MM.1S (cell line): ENCODE results near the gene THSD7B.

Experiments used
- EZH2 ChIP-seq: fragments of 300-600 bp; sonication (generic); optimal IDR thresholded peaks from 2 replicates; pipeline ENCODE3; 2017; ENCODE audit warnings: low read depth, mild to moderate bottlenecking, antibody characterized with exemption, low read length, mixed read lengths
- EZH2phosphoT487 ChIP-seq: fragments of 300-600 bp; sonication (generic); IDR thresholded peaks from 2 replicates; pipeline ENCODE4 v1.6.1; 2018; ENCODE audit warnings: antibody characterized with exemption, low read length
- TF ChIP-seq, protein P1 (sequence below): fragments of 300-600 bp; sonication (generic); IDR thresholded peaks from 2 replicates; pipeline ENCODE4 v1.5.1; 2016; ENCODE audit warnings: antibody characterized with exemption, low read length, mixed read lengths

DNA sequence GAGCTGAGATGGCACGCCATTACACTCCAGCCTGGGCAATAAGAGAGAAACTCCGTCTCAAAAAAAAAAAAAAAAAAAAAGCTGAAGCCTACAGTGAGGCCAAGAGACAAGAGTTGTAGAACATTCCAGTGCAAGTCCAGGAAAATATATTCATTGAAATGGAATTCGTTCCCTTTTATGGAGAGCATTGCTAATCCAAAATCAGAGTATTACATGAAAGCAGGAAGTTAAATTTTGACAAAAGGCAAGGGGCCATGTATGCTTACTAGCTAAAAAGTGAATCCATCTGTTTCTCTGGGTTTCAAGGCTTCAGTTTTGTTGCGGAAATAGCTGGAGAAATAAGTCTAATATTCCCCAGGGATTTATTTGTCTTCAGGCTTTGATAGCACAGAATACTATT is 471.7 kb downstream of the THSD7B start:
- TF ChIP-seq, protein P1, sequence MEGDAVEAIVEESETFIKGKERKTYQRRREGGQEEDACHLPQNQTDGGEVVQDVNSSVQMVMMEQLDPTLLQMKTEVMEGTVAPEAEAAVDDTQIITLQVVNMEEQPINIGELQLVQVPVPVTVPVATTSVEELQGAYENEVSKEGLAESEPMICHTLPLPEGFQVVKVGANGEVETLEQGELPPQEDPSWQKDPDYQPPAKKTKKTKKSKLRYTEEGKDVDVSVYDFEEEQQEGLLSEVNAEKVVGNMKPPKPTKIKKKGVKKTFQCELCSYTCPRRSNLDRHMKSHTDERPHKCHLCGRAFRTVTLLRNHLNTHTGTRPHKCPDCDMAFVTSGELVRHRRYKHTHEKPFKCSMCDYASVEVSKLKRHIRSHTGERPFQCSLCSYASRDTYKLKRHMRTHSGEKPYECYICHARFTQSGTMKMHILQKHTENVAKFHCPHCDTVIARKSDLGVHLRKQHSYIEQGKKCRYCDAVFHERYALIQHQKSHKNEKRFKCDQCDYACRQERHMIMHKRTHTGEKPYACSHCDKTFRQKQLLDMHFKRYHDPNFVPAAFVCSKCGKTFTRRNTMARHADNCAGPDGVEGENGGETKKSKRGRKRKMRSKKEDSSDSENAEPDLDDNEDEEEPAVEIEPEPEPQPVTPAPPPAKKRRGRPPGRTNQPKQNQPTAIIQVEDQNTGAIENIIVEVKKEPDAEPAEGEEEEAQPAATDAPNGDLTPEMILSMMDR: no peak
- TF ChIP-seq EZH2 (no peak), EZH2phosphoT487 (no peak)
